Left ventricle myocardium superior (tissue), 1 donor: ENCODE measurements around the gene SLC26A6. TPM values are rescaled to one million over a fixed set of nuclear protein-coding genes. Genes with fewer than 3 reads are reported as not detected.

Experiments
- ATAC-seq: fragments of 200-7000 bp; cut with Tn5 transposase; one replicate; pipeline ENCODE4 v1.9.1; 2020; ENCODE audit warnings: mild to moderate bottlenecking, moderate library complexity
- DNase-seq: peaks from one replicate; pipeline ENCODE4 v3.0.0-alpha.2; 2020
- intact Hi-C: fragments of 100-400 bp; cut with micrococcal nuclease; formaldehyde crosslinking; loops from one replicate; pipeline ENCODE4 v1.11.0; 2022
- total RNA-seq: library from RNA; stranded (reverse); fragmentation: NEBNext Ultra II Directional; extraction: Animal tissue kit (Norgen Biotek cat#: 25700); gene quantifications from one replicate; pipeline ENCODE4 v1.2.1, GENCODE V29; 2021
- donor health status: DM: no; HTN: yes; CAD: no; lungs with severe emphysema.

The SLC26A6 gene
- total RNA-seq, 1 donor from 2014 or later: 12.3 TPM

- no peak for ATAC-seq
- DNase-seq: no peak
- intact Hi-C loops: no loop called here
Observed at GRCh38 chr3:48639944-48640606, 4.8 kb upstream of the SLC26A6 start.

DNA sequence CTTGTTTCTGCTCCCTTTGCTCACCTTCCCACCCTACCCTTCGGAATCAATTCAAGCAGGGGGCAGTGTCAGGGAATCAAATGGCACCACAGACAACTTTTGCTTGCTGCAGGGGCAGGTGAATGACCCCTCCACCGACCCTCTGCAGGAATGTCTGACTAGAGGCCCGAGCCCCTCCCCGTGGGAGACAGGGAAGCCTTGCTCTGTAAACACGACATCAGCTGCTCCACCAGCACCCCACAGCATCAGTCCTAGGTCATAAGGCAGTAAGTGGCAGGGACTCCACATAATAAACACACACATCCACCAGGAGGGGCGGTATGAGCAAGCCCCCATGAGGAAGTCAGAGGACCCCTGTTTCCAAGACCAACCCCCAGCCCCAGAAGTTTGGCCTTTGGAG, 2.0 kb upstream of the SLC26A6 start:
- intact Hi-C loops: no loop called here
- no peak for DNase-seq
- ATAC-seq: no peak

- ATAC-seq (no peak), DNase-seq (no peak)
- intact Hi-C loops: no loop called here
Observed at GRCh38 chr3:48636149-48636655, 941 bp upstream of the SLC26A6 start.

GRCh38 chr3:48634661-48635221, 520 bp downstream of the SLC26A6 start:
- peak; percentile 55 for ATAC-seq
- DNase-seq: peak; percentile 74
- intact Hi-C loops: no loop called here

DNA sequence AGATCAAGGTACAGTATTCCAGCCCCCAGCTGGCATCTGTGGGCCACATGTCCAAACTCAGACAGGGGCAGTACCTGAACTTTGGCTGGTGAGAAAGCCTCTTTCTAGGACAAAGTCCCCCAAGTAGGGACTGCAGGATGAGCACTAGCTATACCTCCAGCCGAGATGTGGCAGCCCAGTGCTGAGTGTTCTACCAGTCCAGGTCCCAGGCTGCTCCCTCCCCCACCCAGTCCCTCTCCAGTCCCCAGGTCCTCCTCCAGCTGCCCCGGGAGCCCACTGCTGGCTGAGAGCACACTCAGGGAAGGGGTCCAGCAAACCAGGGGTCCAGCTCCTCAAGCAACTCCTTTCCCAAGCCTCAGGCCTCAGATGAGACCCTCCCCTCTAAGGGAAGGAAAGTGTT, 1.5 kb downstream of the SLC26A6 start:
- no peak for ATAC-seq
- no peak for DNase-seq
- intact Hi-C loops: no loop called here

DNA sequence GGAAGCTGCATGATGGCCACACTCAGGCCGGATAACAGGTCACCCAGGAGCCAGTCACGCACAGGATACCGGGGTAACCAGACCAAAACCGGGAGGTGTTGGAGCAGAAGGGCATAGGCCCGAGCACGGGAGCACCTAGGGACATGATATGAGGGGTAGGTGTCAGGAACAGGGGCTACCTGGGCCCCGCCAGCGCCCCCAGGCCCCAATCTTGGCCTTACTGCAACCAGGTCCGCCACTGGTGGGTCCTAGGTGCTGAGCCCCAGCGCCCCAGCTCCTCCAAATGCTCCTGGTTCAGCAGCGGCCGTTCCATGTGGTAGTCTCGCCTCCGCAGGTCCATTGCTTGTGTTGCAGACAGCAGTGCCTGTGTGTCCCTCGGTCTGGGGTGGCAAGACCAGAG, 2.0 kb downstream of the SLC26A6 start:
- no peak for DNase-seq
- intact Hi-C loops: no loop called here
- ATAC-seq: no peak

- no peak for ATAC-seq
- intact Hi-C loops: no loop called here
- DNase-seq: no peak
Observed at GRCh38 chr3:48631516-48632448, 3.5 kb downstream of the SLC26A6 start.

DNA sequence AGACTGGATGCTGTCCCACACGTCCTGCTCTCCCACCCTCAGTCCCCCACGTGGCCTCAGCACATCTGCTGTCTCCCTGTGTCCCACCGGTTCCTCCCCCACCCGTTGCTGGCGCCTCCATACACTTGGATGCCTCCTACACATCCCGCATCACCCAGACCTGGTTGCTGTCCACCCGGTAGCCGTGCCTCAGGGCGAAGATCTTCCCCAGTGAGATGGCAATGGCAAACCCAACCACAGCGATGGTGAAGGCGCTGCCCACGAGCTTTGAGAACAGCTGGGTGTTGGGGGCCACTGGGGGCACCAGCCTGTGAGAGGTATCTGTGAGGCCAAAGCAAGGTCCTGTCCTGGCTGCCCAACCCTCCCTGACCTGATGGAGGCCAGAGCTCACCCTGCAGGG, 4.4 kb downstream of the SLC26A6 start:
- DNase-seq (no peak), ATAC-seq (no peak)
- intact Hi-C loops: no loop called here

GRCh38 chr3:48630407-48630806, 4.9 kb downstream of the SLC26A6 start:
- intact Hi-C loops: no loop called here
- DNase-seq: no peak
- ATAC-seq: no peak

- intact Hi-C loops: no loop called here
- ATAC-seq: no peak
- DNase-seq: no peak
Observed at GRCh38 chr3:48629894-48630293, 5.4 kb downstream of the SLC26A6 start.

DNA sequence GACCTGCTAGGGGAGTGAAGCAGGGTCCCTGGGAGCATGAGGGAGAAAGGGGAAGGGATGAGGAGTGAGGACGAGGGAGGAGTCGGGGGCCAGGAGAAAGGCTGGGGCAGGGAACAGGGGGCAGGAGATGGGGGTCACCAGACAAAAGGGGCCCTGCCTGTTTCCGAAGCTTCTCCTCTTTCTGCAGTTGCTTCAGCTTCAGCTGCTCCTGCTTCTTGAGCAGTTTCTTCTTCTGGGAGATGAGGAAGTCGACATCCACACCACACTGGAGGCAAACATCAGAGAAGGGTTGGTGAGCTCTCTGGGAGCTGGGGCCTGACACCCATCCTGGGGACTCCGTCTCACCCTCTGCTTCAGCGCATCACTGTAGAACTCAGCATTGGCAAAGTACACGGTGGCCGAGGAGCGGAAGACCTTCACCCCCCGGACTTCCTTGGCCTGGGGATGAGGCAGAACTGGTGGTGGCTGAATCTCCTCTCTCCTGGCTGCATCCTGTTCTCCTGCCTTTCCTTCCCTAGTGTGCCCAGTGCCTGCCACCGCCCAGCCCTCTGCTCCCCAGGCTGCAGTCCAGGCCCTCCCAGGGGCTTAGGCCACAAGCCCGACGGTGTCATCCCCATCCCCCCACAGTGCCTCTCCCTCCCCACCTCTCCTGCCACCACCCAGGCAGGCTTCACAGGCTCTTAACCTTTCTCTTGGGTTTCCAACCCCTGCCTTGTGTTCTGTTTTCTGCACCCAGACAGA, 6.8 kb downstream of the SLC26A6 start:
- intact Hi-C loops: no loop called here
- no peak for ATAC-seq

DNA sequence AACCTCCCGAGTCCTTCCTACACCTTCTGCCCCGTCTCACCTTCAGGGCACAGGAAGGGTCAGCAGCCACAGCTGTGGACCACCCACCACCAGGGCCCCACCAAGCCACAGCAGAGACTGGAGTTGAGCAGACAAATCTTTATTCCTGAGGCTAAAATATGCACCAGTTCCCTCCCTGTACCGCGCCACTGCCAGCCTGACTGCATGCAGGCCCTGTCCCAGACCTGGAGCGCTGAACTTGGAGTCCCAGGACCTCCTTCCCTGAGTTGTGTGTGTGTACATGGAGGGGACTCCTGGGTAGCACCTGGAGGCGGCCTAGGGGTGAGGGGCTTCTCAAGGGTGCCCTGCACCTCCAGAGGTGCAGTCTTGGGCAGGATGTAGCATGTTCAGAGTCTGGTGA, 9.7 kb downstream of the SLC26A6 start:
- intact Hi-C loops: no loop called here
- DNase-seq (no peak), ATAC-seq (no peak)

More for the DNA sequence above, 6.8 kb downstream of the SLC26A6 start:
- DNase-seq: no peak

- intact Hi-C loops: no loop called here
- ATAC-seq (no peak), DNase-seq (no peak)
Observed at GRCh38 chr3:48624767-48625166, 10.5 kb downstream of the SLC26A6 start.

GRCh38 chr3:48623851-48624547, 11.3 kb downstream of the SLC26A6 start:
- intact Hi-C loops: no loop called here

DNA sequence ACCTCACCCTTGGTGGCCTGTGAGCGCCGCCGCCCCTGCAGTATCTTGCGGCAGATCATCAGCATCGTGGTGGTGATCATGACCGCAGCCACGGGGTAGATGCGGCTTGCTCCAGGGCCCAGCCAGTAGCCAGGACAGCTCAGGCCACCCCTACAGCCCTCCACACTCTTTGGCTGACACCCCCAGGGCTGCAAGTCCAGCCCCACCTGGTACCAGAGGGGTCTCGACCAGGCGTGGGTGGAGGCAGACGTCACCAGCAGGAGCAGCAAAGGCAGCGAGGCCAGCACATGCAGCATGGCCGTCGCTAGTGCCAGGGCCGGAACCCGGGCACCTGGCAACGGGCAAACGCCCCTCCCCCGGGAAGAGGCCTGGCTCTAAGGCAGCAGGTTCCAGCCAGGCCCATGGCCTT, 13.8 kb downstream of the SLC26A6 start, which contains the start of gene TMEM89:
Gene TMEM89 (minus strand): TSS at position 309 of the 409 bp plus-strand sequence. CDS start 13 bp downstream, at position 296.
- ATAC-seq: no peak
- intact Hi-C loops: no loop called here
- DNase-seq: no peak

More at GRCh38 chr3:48623851-48624547, 11.3 kb downstream of the SLC26A6 start:
- ATAC-seq (no peak), DNase-seq (no peak)

DNA sequence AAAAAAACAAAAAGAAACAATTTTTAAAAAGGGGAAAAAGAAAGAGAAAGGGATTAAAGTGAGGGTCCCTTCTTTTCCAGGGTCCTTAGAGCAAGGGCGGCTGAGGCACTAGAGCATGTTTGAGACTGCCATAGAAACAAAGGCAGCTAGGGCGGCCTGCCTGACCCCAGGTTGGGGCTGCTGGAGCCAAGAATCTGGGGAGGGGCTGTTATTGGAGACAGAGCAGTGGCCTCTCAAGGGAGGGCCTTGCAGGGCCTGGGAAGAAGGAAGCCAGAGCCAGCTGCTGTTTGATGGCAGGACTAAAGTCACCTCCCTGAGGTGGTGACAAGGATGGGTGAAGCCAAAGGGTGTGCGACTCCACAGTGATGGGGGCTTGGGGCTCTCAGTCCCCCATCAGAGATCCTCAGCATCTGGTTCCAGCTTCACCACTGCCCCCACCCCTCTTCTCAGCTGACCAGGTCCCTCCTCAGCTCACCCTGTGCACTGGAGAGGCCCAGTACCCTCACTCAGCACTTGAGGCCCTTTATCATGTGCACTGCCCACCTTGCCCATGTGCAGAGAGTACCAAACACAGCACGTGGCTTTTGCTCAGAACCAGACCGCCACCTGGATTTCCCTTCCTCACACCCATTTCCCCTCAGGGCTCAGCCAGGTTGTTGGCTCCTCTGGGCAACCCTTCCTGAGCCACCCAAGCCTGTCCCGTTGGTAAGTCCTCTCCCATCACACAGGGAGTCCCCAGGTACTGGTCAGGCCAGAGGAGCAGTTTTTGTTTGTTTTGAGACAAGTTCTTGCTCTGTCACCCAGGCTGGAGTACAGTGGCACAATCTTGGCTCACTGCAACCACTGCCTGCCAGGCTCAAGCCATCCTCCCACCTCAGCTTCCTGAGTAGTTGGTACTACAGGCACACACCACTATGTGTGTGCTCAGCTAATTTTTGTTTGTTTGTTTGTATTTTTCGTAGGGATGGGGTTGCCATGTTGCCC, 15.4 kb downstream of the SLC26A6 start:
- intact Hi-C loops: no loop called here
- DNase-seq (no peak), ATAC-seq (no peak)

DNA sequence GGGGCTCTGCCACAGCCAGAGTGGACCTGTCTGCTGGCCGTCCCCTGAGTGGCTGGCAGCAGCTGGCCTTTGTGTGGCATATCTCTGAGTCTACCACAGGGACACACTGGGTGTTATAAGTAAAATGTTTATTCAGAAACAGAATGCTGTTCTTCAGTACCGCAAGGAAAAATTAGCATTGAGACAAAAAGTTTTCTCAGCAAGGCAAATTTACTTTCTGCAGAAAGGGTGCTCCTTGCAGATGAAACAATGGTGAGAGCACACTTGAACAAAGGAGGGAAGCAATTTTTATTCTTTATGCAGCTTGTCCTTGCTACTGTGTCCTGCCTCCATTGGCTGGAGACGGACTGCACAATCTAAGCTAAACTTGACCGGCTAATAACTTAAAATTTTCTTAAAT, 17.7 kb downstream of the SLC26A6 start:
- DNase-seq (no peak), ATAC-seq (no peak)
- intact Hi-C loops: no loop called here

GRCh38 chr3:48614044-48614443, 21.2 kb downstream of the SLC26A6 start:
- no peak for DNase-seq
- ATAC-seq: no peak
- intact Hi-C loops: no loop called here
